Measurements from ENCODE around the gene ALOX5AP. TPM values are rescaled to one million over a fixed set of nuclear protein-coding genes. Genes with fewer than 3 reads are reported as not detected.

The ALOX5AP gene
- total RNA-seq, 1 experiment from 2014 or later = 1.5 TPM

DNA sequence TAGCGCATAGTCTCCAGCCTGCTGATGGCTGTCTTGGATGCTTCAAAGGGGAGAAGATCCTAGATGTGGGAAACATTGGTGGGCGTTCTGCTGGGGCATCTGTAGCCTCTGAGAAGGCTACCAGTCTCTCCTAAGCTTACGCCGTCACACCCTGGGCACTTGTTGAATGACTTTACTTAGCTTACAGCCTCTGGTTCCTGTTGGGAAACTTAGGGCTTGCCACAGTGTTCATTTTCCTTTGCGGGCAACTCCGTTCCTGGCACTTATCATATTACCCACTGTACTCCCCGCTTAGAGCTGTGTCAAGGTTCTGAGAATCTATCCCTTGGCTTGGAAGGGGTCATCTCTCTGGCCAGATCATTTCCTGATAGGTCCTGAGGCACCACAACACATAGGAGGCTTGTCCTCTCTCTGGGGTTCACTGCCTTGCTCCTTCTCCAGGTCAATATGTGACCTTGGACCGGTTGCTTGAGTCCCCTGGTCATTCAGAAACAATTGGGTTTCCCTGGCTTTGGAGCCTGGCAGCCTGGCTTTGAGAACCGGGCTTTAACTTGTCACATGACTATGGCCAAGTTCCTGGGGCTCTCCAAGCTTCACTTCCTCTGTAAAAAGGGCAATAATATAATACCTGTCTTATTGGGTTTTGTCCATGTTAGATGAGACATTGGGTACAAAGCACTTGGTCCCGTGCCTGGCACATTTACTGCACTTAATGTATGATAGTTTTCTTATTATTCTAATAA lies 20.5 kb upstream of the ALOX5AP start:
- no peaks in the 10 kb centered on the region for H3K9me3 Mint-ChIP-seq (ENCODE audit: unreplicated experiment)
- H3K27me3 Mint-ChIP-seq (ENCODE audit: insufficient read depth, unreplicated experiment) = no peaks in the 10 kb centered on the region
- no peak overlapping the region for H3K4me3 Mint-ChIP-seq (ENCODE audit: unreplicated experiment)
- H3K4me1 Mint-ChIP-seq (ENCODE audit: insufficient read depth, unreplicated experiment) = peaks cover 26% of the 10 kb centered on the region
- DNase-seq (ENCODE audit: unreplicated experiment) = no peak
- POLR2A ChIA-PET = interaction anchor here (1.6 kb wide), 1 partner anchor 25 kb away, joined by 4 read pairs; no protein-coding TSS in a partner anchor
- TF ChIP-seq, protein P1, sequence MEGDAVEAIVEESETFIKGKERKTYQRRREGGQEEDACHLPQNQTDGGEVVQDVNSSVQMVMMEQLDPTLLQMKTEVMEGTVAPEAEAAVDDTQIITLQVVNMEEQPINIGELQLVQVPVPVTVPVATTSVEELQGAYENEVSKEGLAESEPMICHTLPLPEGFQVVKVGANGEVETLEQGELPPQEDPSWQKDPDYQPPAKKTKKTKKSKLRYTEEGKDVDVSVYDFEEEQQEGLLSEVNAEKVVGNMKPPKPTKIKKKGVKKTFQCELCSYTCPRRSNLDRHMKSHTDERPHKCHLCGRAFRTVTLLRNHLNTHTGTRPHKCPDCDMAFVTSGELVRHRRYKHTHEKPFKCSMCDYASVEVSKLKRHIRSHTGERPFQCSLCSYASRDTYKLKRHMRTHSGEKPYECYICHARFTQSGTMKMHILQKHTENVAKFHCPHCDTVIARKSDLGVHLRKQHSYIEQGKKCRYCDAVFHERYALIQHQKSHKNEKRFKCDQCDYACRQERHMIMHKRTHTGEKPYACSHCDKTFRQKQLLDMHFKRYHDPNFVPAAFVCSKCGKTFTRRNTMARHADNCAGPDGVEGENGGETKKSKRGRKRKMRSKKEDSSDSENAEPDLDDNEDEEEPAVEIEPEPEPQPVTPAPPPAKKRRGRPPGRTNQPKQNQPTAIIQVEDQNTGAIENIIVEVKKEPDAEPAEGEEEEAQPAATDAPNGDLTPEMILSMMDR (IDR thresholded peaks at IDR 0.05; ENCODE audit: unreplicated experiment) = no peak
- no peaks in the 10 kb centered on the region for H3K36me3 Mint-ChIP-seq (ENCODE audit: insufficient read depth, unreplicated experiment)
- H3K27ac Mint-ChIP-seq (ENCODE audit: low read depth, unreplicated experiment) = no peak overlapping the region
- no TSS peak for BruUV-seq (replicated peaks)
- intact Hi-C loops (cut with micrococcal nuclease) = no loop called here
- CTCF ChIA-PET = interaction anchor here (1.1 kb wide), 1 partner anchor 330 kb away, joined by 3 read pairs; no protein-coding TSS in a partner anchor

DNA sequence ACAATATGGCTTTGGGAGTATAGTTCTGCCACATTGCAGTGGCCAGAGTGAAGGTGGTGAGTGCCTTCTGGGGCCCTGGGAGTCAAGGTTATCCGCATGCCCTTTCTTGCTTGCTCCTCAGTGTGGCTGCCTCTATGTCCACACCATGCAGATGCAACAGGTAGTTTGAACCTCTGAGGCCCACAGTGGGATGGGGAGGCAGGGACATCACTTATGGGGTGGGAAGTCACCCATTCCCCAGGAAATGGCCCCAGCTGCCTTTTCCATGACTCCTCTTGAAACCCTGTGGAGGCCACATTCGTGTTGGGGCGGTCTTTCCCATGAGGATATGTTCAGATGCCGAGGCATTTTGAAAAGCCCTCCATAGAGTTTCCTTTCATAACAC lies 20.0 kb upstream of the ALOX5AP start:
- intact Hi-C loops (cut with micrococcal nuclease) = no loop called here
- CTCF ChIA-PET = interaction anchor here (1.1 kb wide), 1 partner anchor 329 kb away, joined by 3 read pairs; no protein-coding TSS in a partner anchor
- H3K27ac Mint-ChIP-seq (ENCODE audit: low read depth, unreplicated experiment) = no peak overlapping the region
- no peak for DNase-seq (ENCODE audit: unreplicated experiment)
- H3K9me3 Mint-ChIP-seq (ENCODE audit: unreplicated experiment) = no peaks in the 10 kb centered on the region
- H3K36me3 Mint-ChIP-seq (ENCODE audit: insufficient read depth, unreplicated experiment) = no peaks in the 10 kb centered on the region
- H3K27me3 Mint-ChIP-seq (ENCODE audit: insufficient read depth, unreplicated experiment) = no peaks in the 10 kb centered on the region
- POLR2A ChIA-PET = interaction anchor here (1.6 kb wide), 1 partner anchor 25 kb away, joined by 4 read pairs; no protein-coding TSS in a partner anchor
- H3K4me1 Mint-ChIP-seq (ENCODE audit: insufficient read depth, unreplicated experiment) = peaks cover 26% of the 10 kb centered on the region
- TF ChIP-seq, protein P1 (IDR thresholded peaks at IDR 0.05; ENCODE audit: unreplicated experiment) = no peak
- no peak overlapping the region for H3K4me3 Mint-ChIP-seq (ENCODE audit: unreplicated experiment)
- no TSS peak for BruUV-seq (replicated peaks)

DNA sequence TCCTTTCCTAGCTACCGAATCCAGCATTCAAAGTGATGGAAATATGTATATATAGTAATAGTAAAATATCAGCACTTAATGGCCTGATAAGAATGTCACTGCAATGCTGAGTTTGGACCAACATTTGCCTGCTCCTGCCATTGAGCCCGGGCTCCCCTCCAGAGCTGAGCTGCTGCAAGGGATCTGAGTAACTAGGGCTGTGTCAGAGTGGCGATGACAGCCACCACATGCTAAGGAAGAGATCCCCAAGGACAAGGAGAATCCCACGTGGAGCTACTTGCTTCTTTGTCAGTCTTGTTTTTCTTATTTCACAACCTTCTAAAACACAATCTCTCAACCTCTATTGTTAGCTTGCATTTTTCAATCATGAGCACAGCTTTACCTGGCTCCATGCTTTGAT lies 19.5 kb upstream of the ALOX5AP start:
- Mint-ChIP-seq H3K27ac (ENCODE audit: low read depth, unreplicated experiment) (no peak overlapping the region), H3K4me3 (ENCODE audit: unreplicated experiment) (no peak overlapping the region), H3K4me1 (ENCODE audit: insufficient read depth, unreplicated experiment) (peaks cover 26% of the 10 kb centered on the region), H3K9me3 (ENCODE audit: unreplicated experiment) (no peaks in the 10 kb centered on the region), H3K27me3 (ENCODE audit: insufficient read depth, unreplicated experiment) (no peaks in the 10 kb centered on the region), H3K36me3 (ENCODE audit: insufficient read depth, unreplicated experiment) (no peaks in the 10 kb centered on the region)
- ChIA-PET POLR2A (interaction anchor here (1.6 kb wide), 1 partner anchor 24 kb away, joined by 4 read pairs; no protein-coding TSS in a partner anchor), CTCF (interaction anchor here (0.6 kb wide), 1 partner anchor 8 kb away, joined by 3 read pairs; no protein-coding TSS in a partner anchor)
- no TSS peak for BruUV-seq (replicated peaks)
- intact Hi-C loops (cut with micrococcal nuclease) = no loop called here
- no peak for DNase-seq (ENCODE audit: unreplicated experiment)
- TF ChIP-seq, protein P1 (IDR thresholded peaks at IDR 0.05; ENCODE audit: unreplicated experiment) = no peak

DNA sequence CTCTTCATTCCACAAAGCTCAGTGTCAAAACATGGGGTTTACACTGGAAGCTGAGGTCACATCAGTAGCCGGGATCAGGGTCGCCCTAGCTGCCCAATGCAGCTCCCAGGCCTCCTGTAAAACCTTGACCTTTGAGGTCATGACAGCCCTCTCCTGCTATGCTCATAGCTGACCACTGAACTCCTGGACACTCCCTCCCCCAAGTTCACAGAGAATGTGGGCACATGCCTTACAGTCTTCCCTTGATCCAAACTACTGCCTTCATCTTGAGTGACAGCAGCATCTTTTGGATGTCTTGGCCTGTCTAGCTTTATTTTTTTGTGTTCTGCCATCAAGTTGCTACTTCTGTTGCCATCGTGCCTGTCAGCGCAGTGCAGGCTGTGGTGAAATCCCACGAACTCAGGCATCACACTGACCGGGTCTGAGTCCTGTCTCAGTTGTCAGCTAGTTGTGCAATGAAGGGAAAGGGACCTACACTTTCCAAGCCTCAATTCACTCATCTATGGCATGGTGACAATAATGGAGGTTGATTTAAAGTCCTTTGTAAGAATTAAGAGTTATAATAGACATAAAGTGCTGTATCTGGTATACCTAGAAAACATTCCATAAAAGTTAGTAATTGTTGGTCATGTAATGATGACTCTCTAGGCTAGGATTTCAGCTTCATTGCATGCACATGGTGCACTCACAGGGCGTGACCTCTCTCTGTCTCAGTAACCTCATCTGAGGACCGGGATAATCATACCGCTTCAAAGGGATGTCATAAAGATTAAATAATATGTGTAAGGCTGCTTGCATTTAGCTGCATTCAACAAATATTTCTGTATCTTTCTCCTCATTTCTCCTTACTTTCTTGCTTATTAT lies 16.4 kb upstream of the ALOX5AP start:
- Mint-ChIP-seq H3K4me3 (ENCODE audit: unreplicated experiment) (no peak overlapping the region), H3K9me3 (ENCODE audit: unreplicated experiment) (no peaks in the 10 kb centered on the region), H3K27ac (ENCODE audit: low read depth, unreplicated experiment) (no peak overlapping the region), H3K4me1 (ENCODE audit: insufficient read depth, unreplicated experiment) (peaks cover 15% of the 10 kb centered on the region), H3K27me3 (ENCODE audit: insufficient read depth, unreplicated experiment) (no peaks in the 10 kb centered on the region), H3K36me3 (ENCODE audit: insufficient read depth, unreplicated experiment) (no peaks in the 10 kb centered on the region)
- intact Hi-C loops (cut with micrococcal nuclease) = no loop called here
- DNase-seq (ENCODE audit: unreplicated experiment) = peak; percentile 70
- POLR2A ChIA-PET = interaction anchor here (0.7 to 1.4 kb wide), 3 partner anchors 28 to 77 kb away, joined by 3 to 5 read pairs (median 3); no protein-coding TSS in a partner anchor
- CTCF ChIA-PET = interaction anchor here (0.7 to 1.6 kb wide), 2 partner anchors 326 to 587 kb away, joined by 3 to 4 read pairs; no protein-coding TSS in a partner anchor
- TF ChIP-seq, protein P1 (IDR thresholded peaks at IDR 0.05; ENCODE audit: unreplicated experiment) = no peak
- no TSS peak for BruUV-seq (replicated peaks)

All from MCF 10A (cell line).